ENCODE results near the gene GLB1L2.

GLB1L2 gene

GRCh38 chr11:134363161-134363560 lies 31.4 kb downstream of the GLB1L2 start:
- TF ChIP-seq EP300 (IDR thresholded peaks at IDR 0.05; ENCODE audit: borderline replicate concordance) = no peak
- TF ChIP-seq YY1 (IDR thresholded peaks at IDR 0.05; ENCODE audit: low read depth) = no peak
- TF ChIP-seq NFIC (IDR thresholded peaks at IDR 0.05) = no peak
- no peak for TF ChIP-seq TAF1 (IDR thresholded peaks at IDR 0.05; ENCODE audit: low read depth)
- TF ChIP-seq REST (IDR thresholded peaks at IDR 0.05; ENCODE audit: low read depth) = no peak
- no peak for TF ChIP-seq TCF12 (IDR thresholded peaks at IDR 0.05; ENCODE audit: low read depth)
- no peak for TF ChIP-seq CREB1 (IDR thresholded peaks at IDR 0.05; ENCODE audit: low read depth)
- TF ChIP-seq TEAD4 (IDR thresholded peaks at IDR 0.05) = no peak
- TF ChIP-seq MAX (IDR thresholded peaks at IDR 0.05) = no peak
- no peak for TF ChIP-seq ZBTB7A (IDR thresholded peaks at IDR 0.05; ENCODE audit: low read depth)
- TF ChIP-seq USF1 (IDR thresholded peaks at IDR 0.05) = no peak
- TF ChIP-seq RAD21 (IDR thresholded peaks at IDR 0.05; ENCODE audit: low read depth) = no peak

GRCh38 chr11:134363592-134363991 lies 31.8 kb downstream of the GLB1L2 start:
- no peak for TF ChIP-seq YY1 (IDR thresholded peaks at IDR 0.05; ENCODE audit: low read depth)
- TF ChIP-seq USF1 (IDR thresholded peaks at IDR 0.05) = no peak
- TF ChIP-seq CEBPB (IDR thresholded peaks at IDR 0.05) = no peak
- TF ChIP-seq RAD21 (IDR thresholded peaks at IDR 0.05; ENCODE audit: low read depth) = no peak
- TF ChIP-seq EP300 (IDR thresholded peaks at IDR 0.05; ENCODE audit: borderline replicate concordance) = no peak
- no peak for TF ChIP-seq FOXM1 (IDR thresholded peaks at IDR 0.05; ENCODE audit: borderline replicate concordance, low read depth)
- TF ChIP-seq TAF1 (IDR thresholded peaks at IDR 0.05; ENCODE audit: low read depth) = no peak
- TF ChIP-seq TCF12 (IDR thresholded peaks at IDR 0.05; ENCODE audit: low read depth) = no peak
- no peak for TF ChIP-seq ZBTB7A (IDR thresholded peaks at IDR 0.05; ENCODE audit: low read depth)
- TF ChIP-seq MAX (IDR thresholded peaks at IDR 0.05) = no peak
- TF ChIP-seq NFIC (IDR thresholded peaks at IDR 0.05) = no peak
- no peak for TF ChIP-seq EGR1 (IDR thresholded peaks at IDR 0.05)
- no peak for TF ChIP-seq CREB1 (IDR thresholded peaks at IDR 0.05; ENCODE audit: low read depth)
- TF ChIP-seq REST (IDR thresholded peaks at IDR 0.05; ENCODE audit: low read depth) = no peak

- TF ChIP-seq TAF1 (IDR thresholded peaks at IDR 0.05; ENCODE audit: low read depth) = no peak
- no peak for TF ChIP-seq TCF12 (IDR thresholded peaks at IDR 0.05; ENCODE audit: low read depth)
- no peak for TF ChIP-seq FOXM1 (IDR thresholded peaks at IDR 0.05; ENCODE audit: borderline replicate concordance, low read depth)
- TF ChIP-seq ZBTB7A (IDR thresholded peaks at IDR 0.05; ENCODE audit: low read depth) = no peak
- TF ChIP-seq TEAD4 (IDR thresholded peaks at IDR 0.05) = no peak
- TF ChIP-seq REST (IDR thresholded peaks at IDR 0.05; ENCODE audit: low read depth) = no peak
- TF ChIP-seq CREB1 (IDR thresholded peaks at IDR 0.05; ENCODE audit: low read depth) = no peak
- TF ChIP-seq MAX (IDR thresholded peaks at IDR 0.05) = no peak
- TF ChIP-seq NFIC (IDR thresholded peaks at IDR 0.05) = no peak
Observed at GRCh38 chr11:134364261-134364660, 32.5 kb downstream of the GLB1L2 start.

- TF ChIP-seq RAD21 (IDR thresholded peaks at IDR 0.05; ENCODE audit: low read depth) = no peak
- TF ChIP-seq YY1 (IDR thresholded peaks at IDR 0.05; ENCODE audit: low read depth) = no peak
Observed at GRCh38 chr11:134365011-134365925, 33.5 kb downstream of the GLB1L2 start.

All from Ishikawa (cell line).